ENCODE measurements around the gene MLANA. TPM values are rescaled to one million over a fixed set of nuclear protein-coding genes. Genes with fewer than 3 reads are reported as not detected.
A peak's percentile ranks its signal among the peaks of the same experiment; 100 is the strongest.
"Not testable (repeated sequence)": the region's sequence is repeated elsewhere in the genome, so short reads cannot be mapped to it uniquely, and the experiment has no call there.

The MLANA gene
- total and polyA plus RNA-seq, 8 donors, result 0.75 to 1.5 (median 1.1) TPM; not detected in 2

GRCh38 chr9:5879419-5880181 is 11.1 kb upstream of the MLANA start:
- Histone ChIP-seq H3K27ac (no peak overlapping the region), H3K9me3 (no peaks in the 10 kb centered on the region), H3K4me1 (no peaks in the 10 kb centered on the region), H3K4me3 (no peak overlapping the region), H3K27me3 (no peaks in the 10 kb centered on the region), H3K36me3 (no peaks in the 10 kb centered on the region)
- ATAC-seq, result peak; percentile 21
- DNase-seq, result no peak
- intact Hi-C loops (cut with DNase I), result loop anchor here in 1 of 2 donors (10.0 kb wide), 1 partner anchor 175 kb away; no protein-coding TSS in a partner anchor
- TF ChIP-seq CTCF (IDR thresholded peaks at IDR 0.05), result no peak

- H3K4me3 ChIP-seq, ATAC-seq, H3K27me3 ChIP-seq, H3K4me1 ChIP-seq, H3K36me3 ChIP-seq, H3K27ac ChIP-seq, H3K9me3 ChIP-seq, DNase-seq: not testable (repeated sequence)
- intact Hi-C loops (cut with DNase I), result loop anchor here in 1 of 2 donors (10.0 kb wide), 1 partner anchor 172 kb away; no protein-coding TSS in a partner anchor
Observed at GRCh38 chr9:5882244-5883012, 8.3 kb upstream of the MLANA start.

- H3K36me3 ChIP-seq, result no peaks in the 10 kb centered on the region
- no peak for TF ChIP-seq CTCF (IDR thresholded peaks at IDR 0.05)
- H3K9me3 ChIP-seq, result no peaks in the 10 kb centered on the region
- no peak overlapping the region for H3K4me3 ChIP-seq
- H3K4me1 ChIP-seq, result no peaks in the 10 kb centered on the region
- DNase-seq (no peak), ATAC-seq (no peak)
- intact Hi-C loops (cut with DNase I), result loop anchor here in 1 of 2 donors (10.0 kb wide), 1 partner anchor 171 kb away; no protein-coding TSS in a partner anchor
- H3K27me3 ChIP-seq, result no peaks in the 10 kb centered on the region
- no peak overlapping the region for H3K27ac ChIP-seq
Observed at GRCh38 chr9:5884191-5884590, 6.5 kb upstream of the MLANA start.

GRCh38 chr9:5886114-5886939 is 4.4 kb upstream of the MLANA start:
- Histone ChIP-seq H3K9me3 (no peaks in the 10 kb centered on the region), H3K36me3 (no peaks in the 10 kb centered on the region), H3K4me1 (no peaks in the 10 kb centered on the region), H3K4me3 (no peak overlapping the region), H3K27ac (no peak overlapping the region), H3K27me3 (no peaks in the 10 kb centered on the region)
- peak; percentile 86 to 88 for TF ChIP-seq CTCF (IDR thresholded peaks at IDR 0.05)
- DNase-seq (peak; percentile 41 to 84 (median 68)), ATAC-seq (peak; percentile 96)
- intact Hi-C loops (cut with DNase I), result loop anchor here in 1 of 2 donors (10.0 kb wide), 1 partner anchor 168 kb away; no protein-coding TSS in a partner anchor

GRCh38 chr9:5892456-5893133 is 1.9 kb downstream of the MLANA start:
- H3K27ac ChIP-seq, result no peak overlapping the region
- no peaks in the 10 kb centered on the region for H3K4me1 ChIP-seq

More at GRCh38 chr9:5892456-5893133, 1.9 kb downstream of the MLANA start:
- DNase-seq (no peak), ATAC-seq (no peak)
- Histone ChIP-seq H3K27me3 (no peaks in the 10 kb centered on the region), H3K36me3 (peaks cover 0 to 15% of the 10 kb centered on the region in 2 donors), H3K4me3 (no peak overlapping the region), H3K9me3 (no peaks in the 10 kb centered on the region)
- intact Hi-C loops (cut with DNase I), result no loop called here
- no peak for TF ChIP-seq CTCF (IDR thresholded peaks at IDR 0.05)
